DOHH2 (cell line): ENCODE results near the gene GABRB2.
"Not testable (repeated sequence)": the region's sequence is repeated elsewhere in the genome, so short reads cannot be mapped to it uniquely, and the experiment has no call there.

Experiments used
- H3F3A ChIP-seq: fragments of 200-600 bp; sonication (generic), shearing (Covaris generic); 2 replicates; pipeline ENCODE4 v1.6.0; 2016; ENCODE audit warnings: antibody characterized with exemption, mild to moderate bottlenecking; ENCODE audit not compliant: control insufficient read depth, insufficient read depth
- H3K27ac ChIP-seq: fragments of 200-600 bp; sonication (generic); 2 replicates; pipeline ENCODE4 v1.5.1; 2014; ENCODE audit warnings: low read depth, mild to moderate bottlenecking, low read length, moderate library complexity
- H3K27me3 ChIP-seq: fragments of 200-600 bp; sonication (generic); 2 replicates; pipeline ENCODE4 v1.6.1; 2014; ENCODE audit warnings: mild to moderate bottlenecking, low read length, mixed read lengths; ENCODE audit not compliant: control insufficient read depth
- H3K36me3 ChIP-seq: fragments of 200-600 bp; sonication (generic); 2 replicates; pipeline ENCODE4 v1.6.1; 2014; ENCODE audit warnings: mild to moderate bottlenecking, low read length, moderate library complexity, mixed read lengths; ENCODE audit not compliant: control insufficient read depth
- H3K4me1 ChIP-seq: fragments of 200-600 bp; sonication (generic); 2 replicates; pipeline ENCODE4 v1.6.1; 2014; ENCODE audit warnings: mild to moderate bottlenecking, low read length, mixed read lengths; ENCODE audit not compliant: control insufficient read depth
- H3K4me2 ChIP-seq: fragments of 200-600 bp; sonication (generic); 2 replicates; pipeline ENCODE4 v1.6.0; 2014; ENCODE audit warnings: mild to moderate bottlenecking, low read length, moderate library complexity
- H3K4me3 ChIP-seq: fragments of 200-600 bp; sonication (generic); 2 replicates; pipeline ENCODE4 v1.5.1; 2014; ENCODE audit warnings: mild to moderate bottlenecking, low read length, mixed read lengths
- H3K79me2 ChIP-seq: fragments of 200-600 bp; sonication (generic); 2 replicates; pipeline ENCODE4 v1.6.1; 2014; ENCODE audit warnings: mild to moderate bottlenecking, low read length, mixed read lengths; ENCODE audit not compliant: control insufficient read depth
- H3K9me2 ChIP-seq: fragments of 200-600 bp; sonication (generic); replicated peaks from 2 replicates; pipeline ENCODE4 v1.6.1; 2014; ENCODE audit warnings: mild to moderate bottlenecking, low read length, mixed read lengths; ENCODE audit not compliant: control insufficient read depth
- H3K9me3 ChIP-seq: fragments of 200-600 bp; sonication (generic); 2 replicates; pipeline ENCODE4 v1.6.1; 2014; ENCODE audit warnings: antibody characterized with exemption, low read length, mixed read lengths; ENCODE audit not compliant: control insufficient read depth, insufficient read depth
- H4K20me1 ChIP-seq: fragments of 200-600 bp; sonication (generic); 2 replicates; pipeline ENCODE4 v1.6.0; 2014; ENCODE audit warnings: low read depth, mild to moderate bottlenecking, antibody characterized with exemption, low read length, moderate library complexity; ENCODE audit not compliant: control insufficient read depth, insufficient read depth
- EZH2phosphoT487 ChIP-seq: fragments of 200-600 bp; sonication (generic); IDR thresholded peaks from 2 replicates; pipeline ENCODE4 v1.6.1; 2017; ENCODE audit warnings: borderline replicate concordance, mild to moderate bottlenecking, antibody characterized with exemption, low read length, moderate library complexity, mixed read lengths
- TF ChIP-seq, protein P1 (sequence below): fragments of 200-600 bp; sonication (generic); IDR thresholded peaks from one replicate; pipeline ENCODE4 v1.5.1; 2014; ENCODE audit warnings: antibody characterized with exemption, mild to moderate bottlenecking, low read depth, low read length; ENCODE audit not compliant: poor library complexity, severe bottlenecking

The GABRB2 gene

GRCh38 chr5:161301586-161301985 lies 244.9 kb downstream of the GABRB2 start:
- H3K4me2 ChIP-seq: no peak overlapping the region
- H3K4me3 ChIP-seq: no peak overlapping the region
- H4K20me1 ChIP-seq: no peaks in the 10 kb centered on the region
- no peaks in the 10 kb centered on the region for H3K27me3 ChIP-seq
- no peaks in the 10 kb centered on the region for H3K9me3 ChIP-seq
- TF ChIP-seq EZH2phosphoT487: no peak
- TF ChIP-seq, protein P1, sequence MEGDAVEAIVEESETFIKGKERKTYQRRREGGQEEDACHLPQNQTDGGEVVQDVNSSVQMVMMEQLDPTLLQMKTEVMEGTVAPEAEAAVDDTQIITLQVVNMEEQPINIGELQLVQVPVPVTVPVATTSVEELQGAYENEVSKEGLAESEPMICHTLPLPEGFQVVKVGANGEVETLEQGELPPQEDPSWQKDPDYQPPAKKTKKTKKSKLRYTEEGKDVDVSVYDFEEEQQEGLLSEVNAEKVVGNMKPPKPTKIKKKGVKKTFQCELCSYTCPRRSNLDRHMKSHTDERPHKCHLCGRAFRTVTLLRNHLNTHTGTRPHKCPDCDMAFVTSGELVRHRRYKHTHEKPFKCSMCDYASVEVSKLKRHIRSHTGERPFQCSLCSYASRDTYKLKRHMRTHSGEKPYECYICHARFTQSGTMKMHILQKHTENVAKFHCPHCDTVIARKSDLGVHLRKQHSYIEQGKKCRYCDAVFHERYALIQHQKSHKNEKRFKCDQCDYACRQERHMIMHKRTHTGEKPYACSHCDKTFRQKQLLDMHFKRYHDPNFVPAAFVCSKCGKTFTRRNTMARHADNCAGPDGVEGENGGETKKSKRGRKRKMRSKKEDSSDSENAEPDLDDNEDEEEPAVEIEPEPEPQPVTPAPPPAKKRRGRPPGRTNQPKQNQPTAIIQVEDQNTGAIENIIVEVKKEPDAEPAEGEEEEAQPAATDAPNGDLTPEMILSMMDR: no peak
- H3F3A ChIP-seq: no peaks in the 10 kb centered on the region
- H3K27ac ChIP-seq: no peak overlapping the region
- peaks cover 11% of the 10 kb centered on the region for H3K4me1 ChIP-seq
- no peaks in the 10 kb centered on the region for H3K36me3 ChIP-seq
- no peaks in the 10 kb centered on the region for H3K9me2 ChIP-seq
- no peaks in the 10 kb centered on the region for H3K79me2 ChIP-seq

- Histone ChIP-seq H3K79me2 (no peaks in the 10 kb centered on the region), H3K9me2 (no peaks in the 10 kb centered on the region), H3K4me3 (no peak overlapping the region), H3K27ac (no peak overlapping the region), H3F3A (no peaks in the 10 kb centered on the region), H3K36me3 (no peaks in the 10 kb centered on the region), H3K9me3 (no peaks in the 10 kb centered on the region), H3K27me3 (no peaks in the 10 kb centered on the region), H3K4me2 (no peak overlapping the region), H4K20me1 (no peaks in the 10 kb centered on the region), H3K4me1 (peaks cover 11% of the 10 kb centered on the region)
- no peak for TF ChIP-seq EZH2phosphoT487
- TF ChIP-seq, protein P1: no peak
These were observed 247.5 kb downstream of the GABRB2 start for GRCh38 chr5:161299053-161299452.

DNA sequence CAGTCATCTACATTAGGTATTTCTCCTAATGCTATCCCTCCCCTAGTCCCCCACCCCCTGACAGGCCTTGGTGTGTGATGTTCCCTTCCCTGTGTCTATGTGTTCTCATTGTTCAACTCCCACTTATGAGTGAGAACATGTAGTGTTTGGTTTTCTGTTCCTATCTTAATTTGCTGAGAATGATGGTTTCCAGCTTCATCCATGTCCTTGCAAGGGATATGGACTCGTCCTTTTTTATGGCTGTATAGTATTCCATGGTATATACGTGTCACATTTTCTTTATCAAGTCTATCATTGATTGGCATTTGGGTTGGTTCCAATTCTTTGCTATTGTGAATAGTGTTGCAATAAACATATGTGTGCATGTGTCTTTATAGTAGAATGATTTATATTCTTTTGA lies 249.1 kb downstream of the GABRB2 start:
- H3K36me3 ChIP-seq, H3K27me3 ChIP-seq, H3K4me2 ChIP-seq, H3K79me2 ChIP-seq, H3K9me3 ChIP-seq, H3K9me2 ChIP-seq, H3K27ac ChIP-seq, H3K4me3 ChIP-seq, H4K20me1 ChIP-seq, H3F3A ChIP-seq: not testable (repeated sequence)
- H3K4me1 ChIP-seq: peaks cover 11% of the 10 kb centered on the region

DNA sequence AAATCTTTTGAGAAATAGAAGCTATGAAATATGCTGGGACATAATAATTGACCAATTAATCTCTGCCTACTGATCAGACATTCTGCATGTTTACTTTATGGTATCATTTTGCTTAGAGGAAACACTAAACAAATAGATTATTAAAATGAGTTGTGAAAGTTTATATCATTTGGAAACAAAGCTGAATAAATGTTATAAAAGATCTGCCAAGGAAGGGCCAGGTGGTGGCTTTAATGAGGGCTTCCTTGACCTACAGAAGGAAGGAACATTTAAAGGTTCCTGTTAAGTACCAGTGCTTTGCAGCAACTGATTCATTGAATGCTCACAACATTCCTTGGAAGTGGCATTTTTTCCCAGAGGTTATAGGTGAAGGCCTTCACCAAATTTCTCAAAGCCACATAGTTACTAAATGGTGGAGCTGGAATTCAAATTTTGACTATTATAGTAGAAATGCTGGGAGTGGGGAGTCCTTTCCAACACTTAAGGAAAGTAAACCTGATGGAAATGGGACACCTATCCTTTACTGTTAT lies 250.7 kb downstream of the GABRB2 start:
- Histone ChIP-seq H3K27me3 (no peaks in the 10 kb centered on the region), H3K79me2 (no peaks in the 10 kb centered on the region), H4K20me1 (no peaks in the 10 kb centered on the region), H3K9me2 (no peaks in the 10 kb centered on the region), H3K36me3 (no peaks in the 10 kb centered on the region), H3K9me3 (no peaks in the 10 kb centered on the region), H3K4me2 (no peak overlapping the region), H3F3A (no peaks in the 10 kb centered on the region), H3K4me1 (peaks cover 11% of the 10 kb centered on the region), H3K4me3 (no peak overlapping the region), H3K27ac (no peak overlapping the region)
- TF ChIP-seq EZH2phosphoT487: no peak
- TF ChIP-seq, protein P1: no peak
